Neural crest cell (in vitro differentiated cells): Measurements from ENCODE around the gene EMP2. TPM values are rescaled to one million over a fixed set of nuclear protein-coding genes. Genes with fewer than 3 reads are reported as not detected.

Source experiments
- DNase-seq: peaks from one replicate; pipeline ENCODE4 v3.0.0; 2021; ENCODE audit warnings: low read depth, mixed read lengths, low spot score
- H3K27ac Mint-ChIP-seq: one replicate; pipeline ENCODE4 v1.8.0; 2021; ENCODE audit warnings: mild to moderate bottlenecking, mixed read lengths; ENCODE audit not compliant: unreplicated experiment
- H3K27me3 Mint-ChIP-seq: 2 replicates; pipeline ENCODE4 v1.8.0; 2021; ENCODE audit warnings: low read depth, mild to moderate bottlenecking, mixed read lengths
- H3K36me3 Mint-ChIP-seq: 2 replicates; pipeline ENCODE4 v1.8.0; 2021; ENCODE audit warnings: low read depth, mild to moderate bottlenecking, mixed read lengths
- H3K4me1 Mint-ChIP-seq: 2 replicates; pipeline ENCODE4 v1.8.0; 2021; ENCODE audit warnings: mixed read lengths
- H3K4me3 Mint-ChIP-seq: one replicate; pipeline ENCODE4 v1.8.0; 2021; ENCODE audit warnings: mild to moderate bottlenecking, mixed read lengths
- H3K9me3 Mint-ChIP-seq: 2 replicates; pipeline ENCODE4 v1.8.0; 2021; ENCODE audit warnings: mixed read lengths
- total RNA-seq: library from RNA; stranded (reverse); gene quantifications from 2 replicates; pipeline ENCODE4 v1.2.1, GENCODE V29; 2021
- TF ChIP-seq, protein P1 (sequence below): fragments of 200-600 bp; sonication (generic); conservative IDR thresholded peaks from 2 replicates; pipeline ENCODE4 v1.5.0; 2021; ENCODE audit warnings: antibody characterized with exemption, mild to moderate bottlenecking

The EMP2 gene
- total RNA-seq, 1 donor from 2014 or later, result 23.4 TPM

GRCh38 chr16:10520869-10521578 lies 59.4 kb downstream of the EMP2 start:
- Mint-ChIP-seq H3K36me3 (no peaks in the 10 kb centered on the region), H3K4me3 (no peak overlapping the region), H3K9me3 (no peaks in the 10 kb centered on the region), H3K4me1 (peaks cover 4% of the 10 kb centered on the region), H3K27ac (no peak overlapping the region), H3K27me3 (no peaks in the 10 kb centered on the region)
- TF ChIP-seq, protein P1, sequence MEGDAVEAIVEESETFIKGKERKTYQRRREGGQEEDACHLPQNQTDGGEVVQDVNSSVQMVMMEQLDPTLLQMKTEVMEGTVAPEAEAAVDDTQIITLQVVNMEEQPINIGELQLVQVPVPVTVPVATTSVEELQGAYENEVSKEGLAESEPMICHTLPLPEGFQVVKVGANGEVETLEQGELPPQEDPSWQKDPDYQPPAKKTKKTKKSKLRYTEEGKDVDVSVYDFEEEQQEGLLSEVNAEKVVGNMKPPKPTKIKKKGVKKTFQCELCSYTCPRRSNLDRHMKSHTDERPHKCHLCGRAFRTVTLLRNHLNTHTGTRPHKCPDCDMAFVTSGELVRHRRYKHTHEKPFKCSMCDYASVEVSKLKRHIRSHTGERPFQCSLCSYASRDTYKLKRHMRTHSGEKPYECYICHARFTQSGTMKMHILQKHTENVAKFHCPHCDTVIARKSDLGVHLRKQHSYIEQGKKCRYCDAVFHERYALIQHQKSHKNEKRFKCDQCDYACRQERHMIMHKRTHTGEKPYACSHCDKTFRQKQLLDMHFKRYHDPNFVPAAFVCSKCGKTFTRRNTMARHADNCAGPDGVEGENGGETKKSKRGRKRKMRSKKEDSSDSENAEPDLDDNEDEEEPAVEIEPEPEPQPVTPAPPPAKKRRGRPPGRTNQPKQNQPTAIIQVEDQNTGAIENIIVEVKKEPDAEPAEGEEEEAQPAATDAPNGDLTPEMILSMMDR, result no peak
- no peak for DNase-seq

DNA sequence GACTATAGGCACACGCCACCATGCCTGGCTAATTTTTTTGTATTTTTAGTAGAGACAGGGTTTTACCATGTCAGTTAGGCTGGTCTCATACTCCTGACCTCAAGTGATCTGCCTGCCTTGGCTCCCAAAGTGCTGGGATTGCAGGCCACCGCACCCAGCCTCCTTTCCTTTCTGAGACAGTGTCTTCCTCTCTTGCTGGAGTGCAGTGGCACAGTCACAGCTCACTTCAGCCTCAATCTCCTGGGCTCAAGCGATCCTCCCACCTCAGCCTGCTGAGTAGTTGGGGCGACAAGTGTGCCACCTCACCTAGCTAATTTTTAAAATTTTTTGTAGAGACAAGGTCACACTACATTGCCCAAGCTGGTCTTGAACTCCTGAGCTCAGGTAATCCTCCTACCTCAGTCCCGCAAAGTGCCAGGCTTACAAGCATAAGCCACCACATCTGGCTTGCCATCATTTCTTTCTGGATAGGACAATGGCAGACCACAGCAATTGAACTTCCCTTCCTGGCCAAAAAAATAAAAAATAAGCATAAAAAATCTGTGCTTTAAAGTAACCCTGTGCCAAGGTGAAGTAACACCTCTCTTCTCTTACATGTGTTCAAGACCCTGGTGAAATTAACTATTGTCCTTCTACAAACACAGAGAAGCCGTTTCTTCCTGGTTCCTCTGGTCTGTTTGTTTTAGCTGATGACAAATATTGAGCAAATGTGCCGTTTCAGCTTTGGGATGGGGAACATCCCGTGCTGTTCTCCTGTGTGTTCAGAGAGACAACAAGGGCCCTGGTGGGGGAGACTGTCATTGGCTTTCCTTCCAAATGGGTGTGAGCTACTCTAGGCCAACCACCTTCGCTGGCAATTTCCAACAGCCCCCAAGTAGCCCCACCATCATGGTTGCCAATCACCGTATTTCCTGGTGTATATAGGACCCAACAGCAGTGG lies 60.2 kb downstream of the EMP2 start:
- H3K36me3 Mint-ChIP-seq, result no peaks in the 10 kb centered on the region
- no peak overlapping the region for H3K27ac Mint-ChIP-seq
- H3K27me3 Mint-ChIP-seq, result no peaks in the 10 kb centered on the region
- no peak overlapping the region for H3K4me3 Mint-ChIP-seq
- DNase-seq, result no peak
- TF ChIP-seq, protein P1, result no peak
- H3K9me3 Mint-ChIP-seq, result no peaks in the 10 kb centered on the region
- peaks cover 4% of the 10 kb centered on the region for H3K4me1 Mint-ChIP-seq

DNA sequence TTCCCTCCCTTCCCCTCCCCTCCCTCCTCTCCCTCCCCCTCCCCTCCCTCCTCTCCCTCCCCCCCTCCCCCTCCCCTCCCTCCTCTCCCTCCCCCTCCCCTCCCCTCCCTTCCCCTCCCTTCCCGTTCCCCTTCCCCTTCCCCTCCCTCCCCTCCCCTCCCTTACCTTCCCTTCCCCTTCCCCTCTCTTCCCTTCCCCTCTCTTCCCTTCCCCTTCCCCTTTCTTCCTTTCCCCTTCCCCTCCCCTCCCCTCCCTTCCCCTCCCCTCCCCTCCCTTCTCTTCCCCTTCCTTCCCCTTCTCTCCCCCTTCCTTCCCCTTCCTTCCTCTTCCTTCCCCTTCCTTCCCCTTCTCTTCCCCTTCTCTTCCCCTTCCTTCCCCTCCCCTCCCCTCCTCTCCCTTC lies 61.1 kb downstream of the EMP2 start:
- Mint-ChIP-seq H3K4me3 (no peak overlapping the region), H3K4me1 (peaks cover 4% of the 10 kb centered on the region), H3K9me3 (no peaks in the 10 kb centered on the region), H3K27me3 (no peaks in the 10 kb centered on the region), H3K27ac (no peak overlapping the region), H3K36me3 (no peaks in the 10 kb centered on the region)
- TF ChIP-seq, protein P1, result no peak
- DNase-seq, result no peak

DNA sequence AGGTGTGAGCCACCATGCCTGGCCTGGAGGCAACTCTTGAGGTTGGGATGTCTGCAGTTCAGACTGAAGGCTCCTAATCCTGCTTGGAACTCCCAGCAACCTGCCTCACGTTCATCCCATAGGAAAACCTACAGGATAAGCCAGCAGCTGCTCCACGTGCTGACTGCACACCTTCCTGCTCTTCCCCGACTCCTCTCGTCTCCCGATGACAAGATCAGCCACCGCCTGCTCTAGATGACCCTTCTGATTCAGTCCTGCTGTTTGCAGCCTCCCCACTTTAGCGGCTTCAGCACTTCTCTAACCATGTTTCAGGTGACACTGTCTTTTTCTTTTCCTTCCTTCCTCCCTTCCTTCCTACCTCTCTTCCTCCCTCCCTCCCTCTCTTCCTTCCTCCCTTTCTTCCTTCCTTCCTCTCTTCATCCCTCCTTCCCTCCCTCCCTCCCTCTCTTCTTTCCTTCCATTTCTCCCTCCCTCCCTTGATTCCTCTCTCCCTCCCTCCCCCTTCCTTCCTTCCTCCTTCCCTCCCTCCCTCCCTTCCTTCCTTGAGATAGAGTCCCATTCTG lies 61.8 kb downstream of the EMP2 start:
- H3K9me3 Mint-ChIP-seq, result no peaks in the 10 kb centered on the region
- no peak for DNase-seq
- H3K4me1 Mint-ChIP-seq, result peaks cover 4% of the 10 kb centered on the region
- no peaks in the 10 kb centered on the region for H3K36me3 Mint-ChIP-seq
- H3K4me3 Mint-ChIP-seq, result no peak overlapping the region
- H3K27ac Mint-ChIP-seq, result no peak overlapping the region
- no peaks in the 10 kb centered on the region for H3K27me3 Mint-ChIP-seq
- TF ChIP-seq, protein P1, result no peak

DNA sequence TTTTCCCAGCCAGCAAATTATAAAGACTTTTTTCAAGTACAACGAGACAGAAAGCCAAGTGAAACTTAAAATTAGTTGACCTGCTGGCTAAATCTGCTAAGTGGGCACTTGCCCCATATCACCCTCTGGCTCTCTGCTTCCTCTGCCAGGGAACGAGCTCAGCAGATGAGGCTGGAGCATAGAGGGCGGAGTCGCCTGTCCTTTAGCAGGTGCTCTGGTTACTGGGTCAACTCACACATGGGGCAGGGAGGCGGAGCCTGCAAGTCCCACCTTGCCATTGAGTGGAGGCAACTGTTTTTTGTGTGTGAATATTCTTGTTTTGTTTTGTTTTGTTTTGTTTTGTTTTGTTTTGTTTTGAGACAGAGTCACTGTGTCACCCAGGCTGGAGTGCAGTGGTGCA lies 62.5 kb downstream of the EMP2 start:
- H3K9me3 Mint-ChIP-seq, result no peaks in the 10 kb centered on the region
- H3K36me3 Mint-ChIP-seq, result no peaks in the 10 kb centered on the region
- no peak for DNase-seq
- H3K27me3 Mint-ChIP-seq, result no peaks in the 10 kb centered on the region
- H3K27ac Mint-ChIP-seq, result no peak overlapping the region
- H3K4me1 Mint-ChIP-seq, result peaks cover 4% of the 10 kb centered on the region
- H3K4me3 Mint-ChIP-seq, result no peak overlapping the region
- TF ChIP-seq, protein P1, result no peak
